Hematopoietic multipotent progenitor cell treated with erythropoietin and hydrocortisone succinate and interleukin-3 and kit ligand, for 6 days (in vitro differentiated cells): ENCODE results near the gene UBE3C.

Source experiments
- DNase-seq: peaks from one replicate; pipeline ENCODE4 v3.0.0-alpha.2; 2015

UBE3C gene

GRCh38 chr7:157183832-157184231, 45.1 kb downstream of the UBE3C start:
- no peak for DNase-seq

GRCh38 chr7:157188091-157188665, 49.5 kb downstream of the UBE3C start:
- no peak for DNase-seq

- DNase-seq: no peak
Measured at GRCh38 chr7:157189405-157189804, 50.7 kb downstream of the UBE3C start.

GRCh38 chr7:157192861-157193260, 54.1 kb downstream of the UBE3C start:
- DNase-seq: no peak

GRCh38 chr7:157193274-157193673, 54.5 kb downstream of the UBE3C start:
- no peak for DNase-seq

GRCh38 chr7:157194948-157195347, 56.2 kb downstream of the UBE3C start:
- DNase-seq: no peak

GRCh38 chr7:157195868-157196267, 57.1 kb downstream of the UBE3C start:
- DNase-seq: no peak

- no peak for DNase-seq
Measured at GRCh38 chr7:157204134-157204533, 65.4 kb downstream of the UBE3C start.

- no peak for DNase-seq
Measured at GRCh38 chr7:157205438-157205837, 66.7 kb downstream of the UBE3C start.

- no peak for DNase-seq
Measured at GRCh38 chr7:157208571-157209413, 70.1 kb downstream of the UBE3C start.

GRCh38 chr7:157210682-157211081, 72.0 kb downstream of the UBE3C start:
- no peak for DNase-seq

- DNase-seq: peak; percentile 33
Measured at GRCh38 chr7:157211690-157212089, 73.0 kb downstream of the UBE3C start.

GRCh38 chr7:157219154-157219553, 80.4 kb downstream of the UBE3C start:
- DNase-seq: peak; percentile 44

GRCh38 chr7:157220916-157221569, 82.3 kb downstream of the UBE3C start:
- DNase-seq: no peak

GRCh38 chr7:157222687-157223086, 84.0 kb downstream of the UBE3C start:
- DNase-seq: no peak

GRCh38 chr7:157224627-157225026, 85.9 kb downstream of the UBE3C start:
- DNase-seq: peak; percentile 49

GRCh38 chr7:157228864-157229422, 90.2 kb downstream of the UBE3C start:
- DNase-seq: peak; percentile 60

GRCh38 chr7:157233677-157234076, 95.0 kb downstream of the UBE3C start:
- no peak for DNase-seq

- no peak for DNase-seq
Measured at GRCh38 chr7:157234271-157234670, 95.5 kb downstream of the UBE3C start.

GRCh38 chr7:157235357-157236333, 96.9 kb downstream of the UBE3C start:
- DNase-seq: no peak

GRCh38 chr7:157238087-157238486, 99.4 kb downstream of the UBE3C start:
- DNase-seq: no peak

GRCh38 chr7:157239571-157240270, 101.0 kb downstream of the UBE3C start:
- DNase-seq: no peak
